Suprapubic skin (tissue), 4 donors: ENCODE data around the gene RRBP1. TPM values are rescaled to one million over a fixed set of nuclear protein-coding genes. Genes with fewer than 3 reads are reported as not detected.

ENCODE experiments used
- DNase-seq, 2 donors: peaks; one replicate each; pipeline ENCODE4 v3.0.0-alpha.2; 2019; ENCODE audit warnings: low spot score in 2 of 2
- H3K27ac ChIP-seq: fragments of 200-600 bp; sonication (generic); one replicate; pipeline ENCODE4 v1.5.1; 2019
- H3K27me3 ChIP-seq: fragments of 200-600 bp; sonication (generic); one replicate; pipeline ENCODE4 v1.5.1; 2019
- H3K36me3 ChIP-seq: fragments of 200-600 bp; sonication (generic); one replicate; pipeline ENCODE4 v1.5.1; 2019
- H3K4me1 ChIP-seq: fragments of 200-600 bp; sonication (generic); one replicate; pipeline ENCODE4 v1.5.1; 2019
- H3K4me3 ChIP-seq: fragments of 200-600 bp; sonication (generic); one replicate; pipeline ENCODE4 v1.5.1; 2019; ENCODE audit warnings: mild to moderate bottlenecking
- H3K9me3 ChIP-seq: fragments of 200-600 bp; sonication (generic); one replicate; pipeline ENCODE4 v1.5.1; 2019
- EP300 ChIP-seq: sonication (generic); formaldehyde crosslinking; IDR thresholded peaks from one replicate; pipeline ENCODE4 v1.6.1; 2017; ENCODE audit warnings: antibody characterized with exemption
- POLR2A ChIP-seq, 2 donors: fragments of 450-650 bp; IDR thresholded peaks; one replicate each; pipeline ENCODE4 v1.6.1; 2017; ENCODE audit warnings: antibody characterized with exemption in 2 of 2, mild to moderate bottlenecking in 2 of 2, moderate library complexity in 2 of 2
- POLR2AphosphoS5 ChIP-seq, 3 donors: sonication (generic); formaldehyde crosslinking; IDR thresholded peaks; one replicate each; pipeline ENCODE4 v1.6.1; 2017; ENCODE audit warnings: antibody characterized with exemption in 3 of 3
- WGBS: methylation state at CpG from one replicate; pipeline ENCODE4 v1.1.5; 2018; 5-methylcytosine and 5-hydroxymethylcytosine counted together
- total RNA-seq, 4 donors: library from RNA; depleted of rRNA; stranded (reverse); fragments of >200 nt; gene quantifications; one replicate each; pipeline ENCODE4 v1.1.0, GENCODE V29; 2016
- TF ChIP-seq, protein P1 (sequence below), 2 donors: fragments of 200-600 bp in 1 of 2; fragments of 450-650 bp in 1 of 2; sonication (generic) in 1 of 2; IDR thresholded peaks; one replicate each; pipeline ENCODE4 v1.5.1; 2016 to 2019; ENCODE audit warnings: antibody characterized with exemption in 2 of 2, mild to moderate bottlenecking in 1 of 2, moderate library complexity in 1 of 2

The RRBP1 gene
- total RNA-seq, 4 donors from 2014 or later = 37.5 to 52.3 (median 41.3) TPM

- Histone ChIP-seq H3K9me3 (no peaks in the 10 kb centered on the region), H3K4me3 (no peak overlapping the region), H3K27ac (no peak overlapping the region), H3K36me3 (no peaks in the 10 kb centered on the region), H3K27me3 (no peaks in the 10 kb centered on the region), H3K4me1 (peaks cover 43% of the 10 kb centered on the region)
- TF ChIP-seq, protein P1, sequence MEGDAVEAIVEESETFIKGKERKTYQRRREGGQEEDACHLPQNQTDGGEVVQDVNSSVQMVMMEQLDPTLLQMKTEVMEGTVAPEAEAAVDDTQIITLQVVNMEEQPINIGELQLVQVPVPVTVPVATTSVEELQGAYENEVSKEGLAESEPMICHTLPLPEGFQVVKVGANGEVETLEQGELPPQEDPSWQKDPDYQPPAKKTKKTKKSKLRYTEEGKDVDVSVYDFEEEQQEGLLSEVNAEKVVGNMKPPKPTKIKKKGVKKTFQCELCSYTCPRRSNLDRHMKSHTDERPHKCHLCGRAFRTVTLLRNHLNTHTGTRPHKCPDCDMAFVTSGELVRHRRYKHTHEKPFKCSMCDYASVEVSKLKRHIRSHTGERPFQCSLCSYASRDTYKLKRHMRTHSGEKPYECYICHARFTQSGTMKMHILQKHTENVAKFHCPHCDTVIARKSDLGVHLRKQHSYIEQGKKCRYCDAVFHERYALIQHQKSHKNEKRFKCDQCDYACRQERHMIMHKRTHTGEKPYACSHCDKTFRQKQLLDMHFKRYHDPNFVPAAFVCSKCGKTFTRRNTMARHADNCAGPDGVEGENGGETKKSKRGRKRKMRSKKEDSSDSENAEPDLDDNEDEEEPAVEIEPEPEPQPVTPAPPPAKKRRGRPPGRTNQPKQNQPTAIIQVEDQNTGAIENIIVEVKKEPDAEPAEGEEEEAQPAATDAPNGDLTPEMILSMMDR (IDR thresholded peaks at IDR 0.05) = no peak
- no peak for TF ChIP-seq POLR2A (IDR thresholded peaks at IDR 0.05)
- TF ChIP-seq EP300 = no peak
- no peak for TF ChIP-seq POLR2AphosphoS5 (IDR thresholded peaks at IDR 0.05)
- 77% methylated on average over 3 of the region's 3 CpGs for WGBS
- DNase-seq = no peak
Measured at GRCh38 chr20:17583126-17583525, 98.9 kb downstream of the RRBP1 start.

DNA sequence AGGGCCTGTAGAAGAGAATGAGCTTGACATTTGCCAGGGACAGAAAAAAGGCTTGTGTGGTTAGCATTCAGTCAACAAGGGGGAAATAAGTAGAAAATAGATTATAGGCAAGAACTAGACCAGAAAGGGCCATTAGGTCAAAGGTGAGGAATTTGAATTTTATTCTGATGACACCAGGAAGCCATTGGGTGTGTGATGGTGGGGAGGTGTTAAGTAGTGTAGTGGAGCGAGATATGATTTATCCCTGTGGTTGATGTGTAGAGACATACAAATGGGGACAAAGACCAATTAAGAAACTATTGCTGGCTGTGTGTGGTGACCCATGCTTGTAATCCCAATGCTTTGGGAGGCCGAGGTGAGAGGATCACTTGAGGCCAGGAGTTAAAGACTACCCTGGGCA lies 101.1 kb downstream of the RRBP1 start:
- no peak overlapping the region for H3K4me3 ChIP-seq
- 96% methylated on average over 2 of the region's 2 CpGs for WGBS
- no peak for TF ChIP-seq EP300
- TF ChIP-seq, protein P1 (IDR thresholded peaks at IDR 0.05) = no peak
- no peak for TF ChIP-seq POLR2A (IDR thresholded peaks at IDR 0.05)
- no peak for TF ChIP-seq POLR2AphosphoS5 (IDR thresholded peaks at IDR 0.05)
- no peak for DNase-seq
- H3K27ac ChIP-seq = no peak overlapping the region
- H3K4me1 ChIP-seq = peaks cover 28% of the 10 kb centered on the region
- H3K9me3 ChIP-seq = no peaks in the 10 kb centered on the region
- H3K27me3 ChIP-seq = no peaks in the 10 kb centered on the region
- H3K36me3 ChIP-seq = no peaks in the 10 kb centered on the region

DNA sequence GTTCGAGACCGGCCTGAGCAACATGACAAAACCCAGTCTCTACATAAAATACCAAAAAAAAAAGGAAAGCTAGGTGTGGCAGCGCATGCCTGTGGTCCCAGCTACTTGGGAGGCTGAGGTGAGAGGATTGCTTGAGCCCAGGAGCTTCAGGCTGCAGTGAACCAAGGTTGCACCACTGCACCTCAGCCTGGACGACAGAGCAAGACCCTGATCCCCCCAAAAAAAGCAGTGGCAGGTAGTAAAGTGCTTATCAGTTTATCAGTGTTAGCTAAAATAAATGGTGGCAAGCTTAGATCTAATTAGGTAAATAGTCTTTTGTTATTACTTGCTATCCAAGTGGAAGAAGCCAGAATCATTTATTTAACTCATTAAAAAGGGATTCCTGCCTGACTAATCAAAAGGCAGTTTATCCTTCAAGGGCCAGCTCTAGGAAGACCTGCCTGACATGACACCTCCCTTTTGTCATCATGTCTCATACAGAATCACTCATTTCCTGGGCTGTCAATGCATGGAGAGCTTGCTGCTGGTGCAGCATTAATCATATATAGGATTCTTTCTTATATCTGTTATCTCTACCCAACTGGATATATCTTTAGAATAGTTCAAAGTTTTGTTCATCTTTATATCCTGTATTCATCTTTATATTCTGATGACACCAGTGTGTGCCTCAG lies 102.5 kb downstream of the RRBP1 start:
- 87% methylated on average over 4 of the region's 4 CpGs for WGBS
- Histone ChIP-seq H3K4me1 (peaks cover 27% of the 10 kb centered on the region), H3K9me3 (no peaks in the 10 kb centered on the region), H3K27me3 (no peaks in the 10 kb centered on the region), H3K4me3 (no peak overlapping the region), H3K36me3 (no peaks in the 10 kb centered on the region), H3K27ac (no peak overlapping the region)
- TF ChIP-seq EP300 (no peak), POLR2A (IDR thresholded peaks at IDR 0.05) (no peak), POLR2AphosphoS5 (IDR thresholded peaks at IDR 0.05) (no peak)
- TF ChIP-seq, protein P1 (IDR thresholded peaks at IDR 0.05) = no peak
- no peak for DNase-seq

DNA sequence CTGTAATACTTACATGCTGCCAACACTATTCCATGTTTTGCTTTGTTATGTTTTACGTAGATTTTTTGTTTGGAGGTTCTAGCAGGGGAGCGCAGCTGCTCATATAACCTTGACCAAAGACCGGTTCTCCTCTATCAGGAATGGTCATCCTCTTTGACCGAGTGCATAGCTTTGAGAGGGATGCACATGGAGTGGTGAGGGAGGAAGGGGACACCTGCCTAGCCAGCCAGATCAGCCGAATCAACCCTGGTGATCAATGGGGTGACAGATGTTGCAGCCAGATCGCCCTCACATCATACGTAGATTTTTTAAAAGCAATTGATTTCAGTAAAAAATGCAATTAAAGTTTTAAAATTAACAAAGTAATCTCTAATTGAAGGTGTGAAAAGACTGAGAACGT lies 105.8 kb downstream of the RRBP1 start:
- TF ChIP-seq POLR2AphosphoS5 (IDR thresholded peaks at IDR 0.05) = no peak
- TF ChIP-seq, protein P1 (IDR thresholded peaks at IDR 0.05) = no peak
- TF ChIP-seq EP300 = no peak
- TF ChIP-seq POLR2A (IDR thresholded peaks at IDR 0.05) = no peak
- H3K4me1 ChIP-seq = peaks cover 47% of the 10 kb centered on the region
- H3K27me3 ChIP-seq = no peaks in the 10 kb centered on the region
- no peaks in the 10 kb centered on the region for H3K9me3 ChIP-seq
- H3K36me3 ChIP-seq = no peaks in the 10 kb centered on the region
- DNase-seq = no peak
- H3K4me3 ChIP-seq = no peak overlapping the region
- WGBS = 71% methylated on average over 8 of the region's 8 CpGs
- H3K27ac ChIP-seq = no peak overlapping the region

GRCh38 chr20:17573463-17573862 lies 108.6 kb downstream of the RRBP1 start:
- Histone ChIP-seq H3K27ac (no peak overlapping the region), H3K9me3 (no peaks in the 10 kb centered on the region), H3K27me3 (no peaks in the 10 kb centered on the region), H3K4me1 (peaks cover 43% of the 10 kb centered on the region), H3K36me3 (no peaks in the 10 kb centered on the region), H3K4me3 (peak overlapping the region; percentile 98)
- DNase-seq = no peak
- WGBS = 53% methylated on average over 3 of the region's 3 CpGs
- TF ChIP-seq POLR2AphosphoS5 (IDR thresholded peaks at IDR 0.05) (no peak), EP300 (no peak), POLR2A (IDR thresholded peaks at IDR 0.05) (no peak)
- TF ChIP-seq, protein P1 (IDR thresholded peaks at IDR 0.05) = no peak
